ENCODE data around the gene UFL1.

GRCh38 chr6:96491926-96492325, 29.7 kb upstream of the UFL1 start:
- TF ChIP-seq CTCF (IDR thresholded peaks at IDR 0.05; ENCODE audit: low read length) (no peak), EZH2 (optimal IDR thresholded peaks at IDR 0.05; ENCODE audit: low read depth, low read length) (no peak)
